K562 (cell line): ENCODE results near the gene CABLES1. TPM values are rescaled to one million over a fixed set of nuclear protein-coding genes. Genes with fewer than 3 reads are reported as not detected.

Experiments
- ATAC-seq: fragments of 200-7000 bp; cut with Tn5 transposase; 3 replicates; pipeline ENCODE4 v1.9.1; 2020; ENCODE audit warnings: moderate library complexity
- BruUV-seq: library from RNA; stranded (reverse); fragments of 400-500 nt; replicated peaks from 2 replicates; lab custom pipeline; 2021; lab: Mats Ljungman, UMichigan
- CTCF ChIA-PET: fragments of 300-600 bp; formaldehyde crosslinking; extraction: SDS; loops from one replicate; lab custom pipeline; 2021; ENCODE audit warnings: low intra/inter-chr PET ratio; lab: Yijun Ruan, JAX
- POLR2A ChIA-PET: fragments of 300-600, 350-650 bp; sonication (Branson Sonifier 250); formaldehyde crosslinking; extraction: SDS; loops from one replicate; lab custom pipeline; 2021; ENCODE audit warnings: antibody characterized with exemption, inconsistent platforms; lab: Yijun Ruan, JAX
- DNase-seq, 4 experiments: peaks; one replicate each; pipeline versions ENCODE4 v3.0.0 to v3.0.0-alpha.2; 2011 to 2018; ENCODE audit warnings: low spot score in 3 of 4, mixed read lengths in 3 of 4; ENCODE audit errors: extremely low read depth in 1 of 4
- FAIRE-seq: peaks from 2 replicates; lab custom pipeline; 2011; peaks lifted over from hg19 to GRCh38; lab: Jason Lieb, UNC
- H2AFZ ChIP-seq: 2 replicates; pipeline ENCODE4 v1.6.0; 2011; ENCODE audit warnings: low read depth, low read length, control low read depth, inconsistent platforms
- H3K27ac ChIP-seq: fragments of 200-600 bp; 3 replicates; pipeline ENCODE4 v1.8.0; 2011; ENCODE audit warnings: low read depth, mild to moderate bottlenecking, control low read depth, inconsistent platforms, low read length, moderate library complexity, mixed read lengths; ENCODE audit errors: extremely low read depth
- H3K27me3 ChIP-seq, 2 experiments: fragments of 300-600 bp in 1 of 2; 2 replicates in 1 of 2; 3 replicates in 1 of 2; pipeline versions ENCODE4 v1.6.0 to v1.8.0; 2011; ENCODE audit warnings: inconsistent platforms in 2 of 2, low read length in 2 of 2, mild to moderate bottlenecking in 1 of 2, mixed read lengths in 1 of 2, moderate library complexity in 1 of 2; ENCODE audit not compliant: control insufficient read depth in 2 of 2, insufficient read depth in 2 of 2
- H3K36me3 ChIP-seq: fragments of 300-600 bp; 3 replicates; pipeline ENCODE4 v1.8.0; 2011; ENCODE audit warnings: mild to moderate bottlenecking, low read length, inconsistent platforms; ENCODE audit not compliant: control insufficient read depth, insufficient read depth
- H3K4me1 ChIP-seq, 2 experiments: fragments of 200-600 bp in 1 of 2; replicated peaks in 1 of 2; 2 replicates in 1 of 2; 3 replicates in 1 of 2; pipeline versions ENCODE4 v1.5.1 to v1.8.0; 2011; ENCODE audit warnings: inconsistent platforms in 2 of 2, low read length in 2 of 2, mild to moderate bottlenecking in 1 of 2, mixed read lengths in 1 of 2, moderate library complexity in 1 of 2; ENCODE audit not compliant: control insufficient read depth in 2 of 2, insufficient read depth in 2 of 2
- H3K4me2 ChIP-seq: 2 replicates; pipeline ENCODE4 v1.6.1; 2011; ENCODE audit warnings: low read length, control low read depth, inconsistent platforms, mixed read lengths; ENCODE audit not compliant: insufficient read depth
- H3K4me3 ChIP-seq: fragments of 200-600 bp; sonication (generic), shearing (Covaris generic); 2 replicates; pipeline ENCODE4 v1.5.1; 2016; ENCODE audit warnings: control low read depth, inconsistent platforms
- H3K79me2 ChIP-seq: fragments of 200-600 bp; 3 replicates; pipeline ENCODE4 v1.8.0; 2011; ENCODE audit warnings: low read length, inconsistent platforms; ENCODE audit not compliant: control insufficient read depth, insufficient read depth
- H3K9ac ChIP-seq, 2 experiments: 2 replicates each; pipeline versions ENCODE4 v1.6.0 to v1.6.1; 2011; ENCODE audit warnings: low read depth in 2 of 2, low read length in 2 of 2, control low read depth in 1 of 2, inconsistent platforms in 1 of 2, mild to moderate bottlenecking in 1 of 2, mixed read lengths in 1 of 2; ENCODE audit not compliant: insufficient read depth in 1 of 2
- H3K9me1 ChIP-seq: one replicate; pipeline ENCODE4 v1.6.0; 2011; ENCODE audit warnings: inconsistent platforms, mild to moderate bottlenecking, low read length, moderate library complexity; ENCODE audit not compliant: control insufficient read depth, insufficient read depth
- H3K9me3 ChIP-seq: replicated peaks from 2 replicates; pipeline ENCODE4 v1.5.1; 2011; ENCODE audit warnings: low read depth, low read length, inconsistent platforms; ENCODE audit not compliant: control insufficient read depth, insufficient read depth
- H4K20me1 ChIP-seq: replicated peaks from 2 replicates; pipeline ENCODE4 v1.6.1; 2011; ENCODE audit warnings: low read length, inconsistent platforms, mixed read lengths; ENCODE audit not compliant: control insufficient read depth, insufficient read depth
- CTBP1 ChIP-seq: fragments of 450-650 bp; IDR thresholded peaks from 2 replicates; pipeline ENCODE4 v1.6.1; 2016; ENCODE audit warnings: borderline replicate concordance
- E2F5 ChIP-seq: sonication (generic); formaldehyde crosslinking; IDR thresholded peaks from 2 replicates; pipeline ENCODE4 v1.8.0; 2022; ENCODE audit warnings: mild to moderate bottlenecking, missing genetic modification reagents
- HDAC1 ChIP-seq, 2 experiments: fragments of 450-650 bp; IDR thresholded peaks; 2 replicates each; pipeline ENCODE4 v1.6.1; 2016 to 2017; ENCODE audit warnings: inconsistent platforms in 1 of 2, mild to moderate bottlenecking in 1 of 2, moderate library complexity in 1 of 2
- IRF9 ChIP-seq: fragments of 450-650 bp; IDR thresholded peaks from 2 replicates; pipeline ENCODE4 v1.6.1; 2016; ENCODE audit warnings: missing biosample characterization, missing genetic modification characterization
- RAD51 ChIP-seq: fragments of 450-650 bp; IDR thresholded peaks from 2 replicates; pipeline ENCODE4 v1.7.1; 2016; ENCODE audit warnings: low read depth, mild to moderate bottlenecking, borderline replicate concordance
- ZC3H11A ChIP-seq: IDR thresholded peaks from 2 replicates; pipeline ENCODE4 v1.6.1; 2012; ENCODE audit warnings: low read depth, low read length, improper control_type of control experiment
- ZFPM2 ChIP-seq: fragments of 250-450 bp; sonication (Bioruptor Pico); IDR thresholded peaks from 2 replicates; pipeline ENCODE4 v1.5.1; 2022; ENCODE audit warnings: mild to moderate bottlenecking
- ZNF79 ChIP-seq: fragments of 250-450 bp; sonication (Bioruptor Pico); IDR thresholded peaks from 2 replicates; pipeline ENCODE4 v1.4.0; 2020; ENCODE audit warnings: low read depth, mild to moderate bottlenecking, moderate library complexity
- WGBS: fragments of 100-300 bp; shearing (Covaris generic); methylation state at CpG from one replicate; pipeline ENCODE4 v1.1.6; 2016; ENCODE audit warnings: low coverage, mixed read lengths; ENCODE audit not compliant: insufficient coverage; ENCODE audit errors: missing lambda C conversion rate; 5-methylcytosine and 5-hydroxymethylcytosine counted together
- in situ Hi-C: fragments of 300-500 bp; cut with MboI; formaldehyde crosslinking; loops from 4 replicates; pipeline ENCODE4 v1.15.0; 2018; ENCODE audit warnings: inconsistent platforms, mixed read lengths
- intact Hi-C: fragments of 100-400 bp; cut with micrococcal nuclease; formaldehyde crosslinking; loops from 2 replicates; pipeline ENCODE4 v1.14.2; 2022
- polyA plus RNA-seq, 8 experiments: library from polyadenylated mRNA; depleted of rRNA in 4 of 8; stranded (reverse) in 5 of 8; unstranded in 3 of 8; fragments of >200 nt; fragmentation: Nextera tagmentation in 2 of 8; fragmentation: Illumina TruSeq in 1 of 8; extraction: Ambion mirVana in 2 of 8; extraction: Trizol in 1 of 8; gene quantifications; 2 replicates each; pipeline versions ENCODE4 v1.2.1 to v1.2.3, GENCODE V29; 2011 to 2014; ENCODE audit warnings: inconsistent platforms in 1 of 8, missing spikeins in 1 of 8
- total RNA-seq, 7 experiments: library from RNA; depleted of rRNA in 6 of 7; stranded (reverse); fragments of >200 nt in 6 of 7; fragmentation: Illumina TruSeq in 2 of 7; extraction: Trizol in 2 of 7; gene quantifications; 2 replicates each; pipeline versions ENCODE4 v1.2.1 to v1.2.3, GENCODE V29; 2011 to 2021; ENCODE audit warnings: low replicate concordance in 1 of 7
- TF ChIP-seq, protein P1 (sequence below): fragments of 250-450 bp; sonication (Bioruptor Pico); IDR thresholded peaks from 2 replicates; pipeline ENCODE4 v1.8.0; 2022; ENCODE audit warnings: moderate library complexity, mild to moderate bottlenecking, inconsistent platforms

The CABLES1 gene
- total and polyA plus RNA-seq, 9 of the 15 experiments (the other 6 are each of a cell fraction or from before 2014, with no cell fraction given), result 0.04 to 0.10 (median 0.06) TPM; not detected in 3

DNA sequence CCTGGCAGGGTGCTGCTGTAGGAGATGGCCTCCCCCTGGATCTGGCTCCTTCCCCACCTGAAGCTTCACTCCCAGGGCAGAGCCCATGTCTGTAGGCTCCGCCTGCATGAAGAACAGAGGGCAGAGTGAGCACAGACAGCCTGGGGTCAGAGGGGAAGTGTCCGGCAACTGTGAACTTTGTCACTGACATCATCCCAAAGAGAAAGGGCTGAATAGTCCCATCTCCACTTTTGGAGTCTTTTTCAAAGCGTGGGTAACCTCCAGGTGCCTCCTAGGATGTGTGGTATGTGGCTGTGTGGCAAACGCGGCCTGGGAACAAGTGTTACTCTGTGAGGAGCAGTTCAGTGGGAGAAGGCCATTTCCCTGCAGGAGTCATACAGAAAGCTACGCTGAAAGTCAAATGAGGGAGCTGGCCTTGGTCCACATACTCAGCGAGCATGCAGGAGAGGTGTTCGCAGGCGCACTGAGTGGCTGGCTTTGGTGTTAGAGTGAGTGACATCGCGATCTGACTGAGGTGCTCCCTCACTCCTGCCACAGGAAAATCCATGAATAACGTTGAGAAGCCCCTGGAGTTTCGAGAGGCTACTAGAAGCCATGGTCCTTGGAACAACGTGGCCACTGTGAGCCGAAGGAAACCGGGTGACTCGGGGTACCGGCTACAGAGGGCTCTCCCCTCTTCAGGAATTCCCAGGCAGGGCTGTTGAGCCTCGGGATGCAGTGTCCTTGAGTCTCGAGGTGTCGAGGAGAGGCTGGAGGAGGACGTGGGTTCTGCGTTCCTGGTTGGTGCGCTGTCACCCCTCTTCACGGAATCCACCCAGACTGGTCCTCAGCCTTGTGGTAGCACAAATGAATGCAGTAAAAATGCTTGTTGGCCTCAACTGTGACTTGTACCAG lies 54.7 kb downstream of the CABLES1 start:
- TF ChIP-seq ZNF79 (CRISPR knock-in tag) (no peak), E2F5 (CRISPR knock-in tag) (no peak), RAD51 (no peak), ZFPM2 (CRISPR knock-in tag) (no peak), CTBP1 (no peak), ZC3H11A (no peak), HDAC1 (IDR thresholded peaks at IDR 0.05) (no peak), IRF9 (no peak)
- TF ChIP-seq, protein P1, sequence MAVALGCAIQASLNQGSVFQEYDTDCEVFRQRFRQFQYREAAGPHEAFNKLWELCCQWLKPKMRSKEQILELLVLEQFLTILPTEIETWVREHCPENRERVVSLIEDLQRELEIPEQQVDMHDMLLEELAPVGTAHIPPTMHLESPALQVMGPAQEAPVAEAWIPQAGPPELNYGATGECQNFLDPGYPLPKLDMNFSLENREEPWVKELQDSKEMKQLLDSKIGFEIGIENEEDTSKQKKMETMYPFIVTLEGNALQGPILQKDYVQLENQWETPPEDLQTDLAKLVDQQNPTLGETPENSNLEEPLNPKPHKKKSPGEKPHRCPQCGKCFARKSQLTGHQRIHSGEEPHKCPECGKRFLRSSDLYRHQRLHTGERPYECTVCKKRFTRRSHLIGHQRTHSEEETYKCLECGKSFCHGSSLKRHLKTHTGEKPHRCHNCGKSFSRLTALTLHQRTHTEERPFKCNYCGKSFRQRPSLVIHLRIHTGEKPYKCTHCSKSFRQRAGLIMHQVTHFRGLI (CRISPR knock-in tag), result no peak
- no TSS peak for BruUV-seq
- no peak overlapping the region for H3K9ac ChIP-seq
- H4K20me1 ChIP-seq, result peaks cover 3% of the 10 kb centered on the region; the same call in 1 of the 2 replicates
- POLR2A ChIA-PET, result interaction anchor here (0.7 kb wide), 2 partner anchors 8 to 14 kb away, joined by 3 read pairs; no protein-coding TSS in a partner anchor
- no peak overlapping the region for H2AFZ ChIP-seq
- H3K4me1 ChIP-seq, result no peaks in the 10 kb centered on the region
- H3K9me3 ChIP-seq, result no peaks in the 10 kb centered on the region
- 7% methylated on average over 25 of the region's 25 CpGs for WGBS
- H3K27me3 ChIP-seq, result peaks cover 51 to 59% of the 10 kb centered on the region in 2 experiments
- no peaks in the 10 kb centered on the region for H3K79me2 ChIP-seq
- H3K4me2 ChIP-seq, result no peak overlapping the region
- FAIRE-seq, result no peak
- no peak for DNase-seq
- in situ Hi-C loops, result no loop called here
- no peaks in the 10 kb centered on the region for H3K36me3 ChIP-seq
- no peak overlapping the region for H3K4me3 ChIP-seq
- ATAC-seq, result peak; percentile 36
- intact Hi-C loops, result no loop called here
- no peak overlapping the region for H3K27ac ChIP-seq
- CTCF ChIA-PET, result no interaction called here
- no peaks in the 10 kb centered on the region for H3K9me1 ChIP-seq
